Activated naive CD4-positive, alpha-beta T cell treated with anti-CD3 and anti-CD28 coated beads for 36 hours (primary cell): Measurements from ENCODE around the gene ZNF436. TPM values are rescaled to one million over a fixed set of nuclear protein-coding genes. Genes with fewer than 3 reads are reported as not detected.
"Not testable (repeated sequence)": the region's sequence is repeated elsewhere in the genome, so short reads cannot be mapped to it uniquely, and the experiment has no call there.

Source experiments
- CTCF ChIA-PET: fragments of 350-600 bp; sonication (Branson Sonifier 250); formaldehyde crosslinking; loops from one replicate; lab custom pipeline; 2021; ENCODE audit warnings: antibody characterized with exemption; lab: Charles Lee
- DNase-seq: peaks from one replicate; pipeline ENCODE4 v3.0.0-alpha.2; 2020
- H3K27ac Mint-ChIP-seq: one replicate; pipeline ENCODE4 v1.8.0; 2021; ENCODE audit warnings: mild to moderate bottlenecking, mixed read lengths
- H3K27me3 Mint-ChIP-seq: one replicate; pipeline ENCODE4 v1.8.0; 2021; ENCODE audit warnings: low read depth, mixed read lengths
- H3K36me3 Mint-ChIP-seq: one replicate; pipeline ENCODE4 v1.8.0; 2021; ENCODE audit warnings: low read depth, mixed read lengths
- H3K4me1 Mint-ChIP-seq: one replicate; pipeline ENCODE4 v1.8.0; 2021; ENCODE audit warnings: low read depth, mixed read lengths
- H3K4me3 Mint-ChIP-seq: one replicate; pipeline ENCODE4 v1.8.0; 2021; ENCODE audit warnings: mild to moderate bottlenecking, moderate library complexity, mixed read lengths
- H3K9me3 Mint-ChIP-seq: one replicate; pipeline ENCODE4 v1.8.0; 2021; ENCODE audit warnings: mixed read lengths
- intact Hi-C: fragments of 100-400 bp; cut with micrococcal nuclease; formaldehyde crosslinking; loops from one replicate; pipeline ENCODE4 v1.15.1; 2023
- total RNA-seq, 2 experiments: library from RNA; stranded (reverse); gene quantifications; one replicate each; pipeline ENCODE4 v1.2.3, GENCODE V29; 2021

ZNF436 gene
- total RNA-seq, 2 experiments from 2014 or later: 3.3 to 3.5 TPM

DNA sequence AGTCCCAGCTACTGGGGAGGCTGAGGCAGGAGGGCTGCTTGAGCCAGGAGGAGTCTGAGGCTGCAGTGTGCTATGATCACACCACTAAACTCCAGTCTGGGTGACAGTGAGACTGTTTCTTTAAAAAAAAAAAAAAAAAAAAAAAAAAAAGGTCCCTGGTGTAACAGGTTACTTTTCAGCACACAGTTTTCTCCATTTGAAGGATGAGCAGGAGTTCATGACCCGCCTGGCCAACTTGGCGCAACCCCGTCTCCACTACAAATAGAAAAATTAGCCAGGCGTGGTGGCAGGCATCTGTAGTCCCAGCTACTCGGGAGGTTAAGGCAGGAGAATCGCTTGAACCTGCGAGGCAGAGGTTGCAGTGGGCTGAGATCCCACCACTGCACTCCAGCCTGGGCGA, 37.9 kb downstream of the ZNF436 start:
- Mint-ChIP-seq H3K36me3 (peaks cover 61% of the 10 kb centered on the region), H3K9me3 (no peaks in the 10 kb centered on the region), H3K27me3 (no peaks in the 10 kb centered on the region), H3K4me3 (no peak overlapping the region), H3K27ac (no peak overlapping the region), H3K4me1 (peaks cover 42% of the 10 kb centered on the region)
- no peak for DNase-seq
- intact Hi-C loops: no loop called here
- CTCF ChIA-PET: no interaction called here

DNA sequence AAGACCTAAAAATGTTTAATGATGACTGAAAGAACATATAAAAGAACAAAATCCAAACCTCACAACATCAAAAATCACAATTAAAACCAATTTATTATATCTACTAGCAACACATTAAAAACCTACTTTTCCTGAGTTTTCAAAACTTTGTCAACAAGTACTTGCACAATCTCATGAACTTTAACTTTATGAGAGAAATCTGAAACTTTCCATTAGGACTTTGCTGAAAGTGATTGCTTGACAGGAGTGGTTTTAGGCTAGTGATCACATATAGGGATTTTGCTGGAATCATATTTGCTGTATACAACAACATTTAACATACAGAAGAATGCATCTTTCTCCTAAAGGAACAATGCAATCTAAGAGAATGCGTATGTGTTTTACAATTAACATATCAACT, 38.8 kb downstream of the ZNF436 start:
- intact Hi-C loops: no loop called here
- H3K27me3 Mint-ChIP-seq: no peaks in the 10 kb centered on the region
- no peak overlapping the region for H3K4me3 Mint-ChIP-seq
- no peak for DNase-seq
- peaks cover 45% of the 10 kb centered on the region for H3K4me1 Mint-ChIP-seq
- H3K27ac Mint-ChIP-seq: no peak overlapping the region
- peaks cover 63% of the 10 kb centered on the region for H3K36me3 Mint-ChIP-seq
- no peaks in the 10 kb centered on the region for H3K9me3 Mint-ChIP-seq
- CTCF ChIA-PET: no interaction called here

DNA sequence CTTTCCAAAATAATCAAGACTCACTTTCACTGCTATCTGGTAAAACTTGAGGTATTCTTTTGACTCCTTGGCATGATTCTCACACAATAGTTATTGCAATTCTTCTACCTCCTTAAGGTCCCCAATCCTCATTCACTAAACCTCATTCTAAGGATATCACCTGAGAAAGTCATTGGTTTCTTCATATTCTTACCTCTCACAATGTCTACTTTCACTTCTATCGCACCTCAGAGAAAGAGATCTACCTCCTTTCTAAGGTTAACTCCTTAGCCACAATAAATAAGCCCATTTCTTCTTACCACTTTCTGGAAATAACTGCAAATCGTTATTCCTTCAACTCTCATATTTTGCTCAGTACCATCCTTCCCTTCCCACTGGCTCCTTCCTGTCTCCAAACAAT, 44.2 kb downstream of the ZNF436 start:
- H3K9me3 Mint-ChIP-seq: no peaks in the 10 kb centered on the region
- intact Hi-C loops: no loop called here
- H3K27ac Mint-ChIP-seq: no peak overlapping the region
- no peak overlapping the region for H3K4me3 Mint-ChIP-seq
- no peaks in the 10 kb centered on the region for H3K27me3 Mint-ChIP-seq
- peaks cover 39% of the 10 kb centered on the region for H3K4me1 Mint-ChIP-seq
- peaks cover 55% of the 10 kb centered on the region for H3K36me3 Mint-ChIP-seq
- CTCF ChIA-PET: interaction anchor here (0.6 to 0.7 kb wide), 2 partner anchors 28 to 306 kb away, joined by 3 read pairs; no protein-coding TSS in a partner anchor
- no peak for DNase-seq

- H3K36me3 Mint-ChIP-seq: peaks cover 51% of the 10 kb centered on the region
- CTCF ChIA-PET: no interaction called here
- intact Hi-C loops: no loop called here
- no peak overlapping the region for H3K4me3 Mint-ChIP-seq
- no peaks in the 10 kb centered on the region for H3K27me3 Mint-ChIP-seq
- no peak for DNase-seq
- H3K4me1 Mint-ChIP-seq: peaks cover 18% of the 10 kb centered on the region
- no peaks in the 10 kb centered on the region for H3K9me3 Mint-ChIP-seq
- H3K27ac Mint-ChIP-seq: no peak overlapping the region
Measured at GRCh38 chr1:23322770-23323169, 46.9 kb downstream of the ZNF436 start.

GRCh38 chr1:23310280-23310679, 59.4 kb downstream of the ZNF436 start:
- DNase-seq, H3K27me3 Mint-ChIP-seq, intact Hi-C loops, H3K4me3 Mint-ChIP-seq, H3K27ac Mint-ChIP-seq, H3K4me1 Mint-ChIP-seq, H3K9me3 Mint-ChIP-seq: not testable (repeated sequence)
- peaks cover 21% of the 10 kb centered on the region for H3K36me3 Mint-ChIP-seq
- CTCF ChIA-PET: interaction anchor here (0.7 kb wide), 1 partner anchor 1430 kb away, joined by 3 read pairs; no protein-coding TSS in a partner anchor

Other genes with a start within 250 kb of the ZNF436 start
- gene LUZP1, start 201.0 kb downstream of the ZNF436 start, total RNA-seq: 10 to 100 TPM; 12.6 to 13.7 TPM
- not detected for gene HTR1D, start 152.3 kb downstream of the ZNF436 start, total RNA-seq
- gene HNRNPR, start 25.6 kb downstream of the ZNF436 start, total RNA-seq: 100 to 1,000 TPM; 203 to 208 TPM
- 10 to 100 TPM; 13.7 to 15.3 TPM for gene TCEA3, start 54.9 kb upstream of the ZNF436 start, total RNA-seq
- gene ASAP3, start 114.3 kb upstream of the ZNF436 start, total RNA-seq: 1 to 10 TPM in 1 of 2 experiments, under 1 TPM in 1; 0.76 to 1.3 TPM
- 10 to 100 TPM; 31.3 to 33.8 TPM for gene E2F2, start 161.4 kb upstream of the ZNF436 start, total RNA-seq
- gene ID3, start 189.7 kb upstream of the ZNF436 start, total RNA-seq: 10 to 100 TPM; 69.5 to 74.6 TPM